HG03025 (cell line): ENCODE results near the gene FAM187B.
"Not testable (repeated sequence)": the region's sequence is repeated elsewhere in the genome, so short reads cannot be mapped to it uniquely, and the experiment has no call there.

Experiments
- ATAC-seq: cut with Tn5 transposase; IDR thresholded peaks from one replicate; pipeline ENCODE4 v1.9.1; 2021; ENCODE audit warnings: mild to moderate bottlenecking, moderate library complexity; ENCODE audit not compliant: unreplicated experiment, low FRiP score

FAM187B gene

GRCh38 chr19:35240327-35240726 lies 11.8 kb upstream of the FAM187B start:
- ATAC-seq, result no peak

GRCh38 chr19:35239597-35239996 lies 11.1 kb upstream of the FAM187B start:
- ATAC-seq, result not testable (repeated sequence)

- no peak for ATAC-seq
Observed at GRCh38 chr19:35236638-35237400, 8.3 kb upstream of the FAM187B start.

DNA sequence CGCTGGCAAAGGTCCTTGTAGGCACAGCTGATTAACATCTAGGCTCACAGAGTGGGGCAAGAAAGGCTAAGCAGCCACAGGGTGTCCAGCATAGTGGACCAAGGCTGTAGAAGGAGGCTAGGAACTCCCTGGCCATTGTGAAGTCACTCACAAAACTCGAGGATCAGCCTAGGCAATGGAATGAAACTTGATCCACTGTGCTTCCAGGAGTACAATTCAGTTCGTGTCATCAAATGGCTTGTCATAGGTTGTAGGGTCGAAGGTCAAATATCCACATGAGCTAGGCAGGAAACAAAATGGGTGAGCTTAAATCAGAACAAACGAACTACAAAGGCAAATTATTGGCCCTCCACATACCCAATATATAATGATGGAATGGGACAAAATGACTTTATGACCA lies 4.4 kb upstream of the FAM187B start:
- no peak for ATAC-seq

DNA sequence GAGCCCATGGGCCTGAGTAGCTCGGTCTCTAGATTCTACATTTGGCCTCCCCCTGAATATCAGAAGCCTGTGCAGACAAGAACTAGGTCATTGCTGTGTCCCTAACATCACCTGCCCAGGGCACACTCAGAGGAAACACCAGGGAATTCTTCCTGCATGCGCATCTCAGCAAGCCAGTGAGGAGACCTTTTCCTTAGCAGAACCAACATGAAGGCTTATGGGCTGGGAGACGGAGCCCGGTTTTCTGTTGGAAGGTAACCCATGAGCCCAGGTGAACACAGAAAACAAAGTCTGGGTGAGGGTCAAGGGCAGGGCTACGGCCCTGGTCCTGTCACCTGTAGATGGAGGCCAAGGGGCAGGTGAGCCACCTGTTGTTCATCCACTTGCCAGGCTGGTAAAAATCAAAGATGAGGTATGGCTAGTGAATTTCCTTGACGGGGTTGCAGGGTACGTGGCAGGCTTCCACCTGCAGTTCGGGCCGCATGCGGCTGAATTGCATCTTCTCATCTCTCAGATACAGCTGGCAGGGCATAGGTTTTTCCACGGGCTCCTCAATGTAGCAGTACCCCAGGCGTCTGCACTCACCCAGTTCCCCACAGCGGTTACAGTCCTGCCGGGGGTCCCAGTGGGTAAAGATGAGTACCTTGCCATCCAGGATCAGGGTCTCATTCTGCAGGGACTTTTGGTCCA lies 3.6 kb upstream of the FAM187B start:
- no peak for ATAC-seq

GRCh38 chr19:35229601-35230000 lies 1.1 kb upstream of the FAM187B start:
- no peak for ATAC-seq

DNA sequence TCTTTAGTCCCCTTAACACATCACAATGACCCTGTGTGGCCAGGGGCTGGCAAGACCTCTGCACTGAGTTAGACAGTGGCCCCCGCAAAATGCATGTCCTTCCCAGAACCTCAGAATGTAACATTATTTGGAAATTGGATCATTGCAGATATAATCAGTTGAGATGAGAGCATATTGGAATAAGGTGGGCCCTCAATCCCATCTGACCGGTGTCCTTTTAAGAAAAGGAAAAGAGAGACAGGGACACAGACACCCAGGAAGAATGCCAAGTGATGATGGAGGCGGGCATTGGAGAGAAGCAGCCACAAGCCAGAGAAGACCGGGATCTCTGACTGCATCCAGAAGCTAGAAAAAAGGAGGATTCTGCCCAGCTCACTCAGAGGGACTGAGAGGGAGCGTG lies 1.8 kb downstream of the FAM187B start:
- ATAC-seq, result no peak

DNA sequence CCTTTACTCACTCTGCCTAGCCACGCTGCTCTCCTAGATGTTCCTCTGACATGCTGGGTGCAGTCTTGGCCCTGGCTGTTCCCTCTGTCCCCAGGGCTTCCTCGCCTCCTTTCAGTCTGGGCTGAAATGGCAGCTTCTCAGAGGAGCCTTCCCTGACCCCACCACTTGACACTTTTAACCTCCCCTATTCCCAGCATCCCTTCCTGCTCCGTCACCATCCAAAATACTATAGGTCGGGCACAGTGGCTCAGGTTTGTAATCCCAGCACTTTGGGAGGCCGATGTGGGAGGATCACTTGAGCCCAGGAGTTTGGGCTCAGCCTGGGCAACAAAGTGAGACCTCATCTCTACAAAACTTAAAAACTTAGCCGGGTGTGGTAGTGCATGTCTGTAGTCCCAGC lies 2.6 kb downstream of the FAM187B start:
- no peak for ATAC-seq

DNA sequence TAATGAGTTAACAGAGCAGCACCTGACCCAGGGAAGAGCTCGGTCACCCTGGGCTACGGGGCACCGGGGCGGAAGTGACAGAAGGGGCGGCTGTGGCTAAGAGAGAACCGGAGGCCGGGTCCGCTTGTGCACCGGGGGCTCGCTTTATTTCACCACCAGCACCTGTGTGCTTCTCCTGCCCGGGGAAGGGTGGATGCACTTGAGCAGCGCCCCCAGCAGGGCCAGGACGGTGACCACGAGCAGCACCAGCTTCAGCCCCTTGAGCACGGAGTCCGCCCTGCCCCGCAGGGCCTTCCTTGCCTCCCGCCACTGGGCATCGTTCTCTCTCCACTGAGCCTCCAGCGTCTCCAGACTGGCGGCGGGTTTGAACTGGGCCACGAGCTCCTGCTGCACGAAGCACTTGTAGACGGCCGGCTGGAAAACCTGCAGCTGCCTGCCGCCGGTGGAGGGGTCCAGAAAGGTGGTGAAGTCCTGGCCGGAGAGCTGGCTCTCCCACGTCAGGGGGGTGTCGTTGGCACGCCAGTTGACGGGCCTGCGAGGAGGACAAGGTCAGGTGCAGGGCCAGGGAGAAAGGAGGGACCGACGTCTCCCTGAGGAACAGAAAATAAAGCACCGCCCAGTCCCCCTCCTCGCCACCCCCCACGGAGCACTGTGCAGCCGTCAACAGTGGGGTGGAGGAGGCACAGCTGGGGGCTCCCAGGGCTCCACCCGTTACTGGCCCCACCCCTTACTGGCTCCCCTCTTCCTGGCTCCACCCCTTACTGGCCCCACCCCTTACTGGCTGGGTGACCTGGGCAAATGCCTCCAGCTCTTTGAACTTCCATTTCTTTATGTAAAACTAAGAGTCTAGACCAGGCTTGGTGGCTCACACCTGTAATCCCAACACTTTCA lies 3.6 kb downstream of the FAM187B start:
- no peak for ATAC-seq

GRCh38 chr19:35223862-35224505 lies 4.6 kb downstream of the FAM187B start:
- ATAC-seq, result no peak

DNA sequence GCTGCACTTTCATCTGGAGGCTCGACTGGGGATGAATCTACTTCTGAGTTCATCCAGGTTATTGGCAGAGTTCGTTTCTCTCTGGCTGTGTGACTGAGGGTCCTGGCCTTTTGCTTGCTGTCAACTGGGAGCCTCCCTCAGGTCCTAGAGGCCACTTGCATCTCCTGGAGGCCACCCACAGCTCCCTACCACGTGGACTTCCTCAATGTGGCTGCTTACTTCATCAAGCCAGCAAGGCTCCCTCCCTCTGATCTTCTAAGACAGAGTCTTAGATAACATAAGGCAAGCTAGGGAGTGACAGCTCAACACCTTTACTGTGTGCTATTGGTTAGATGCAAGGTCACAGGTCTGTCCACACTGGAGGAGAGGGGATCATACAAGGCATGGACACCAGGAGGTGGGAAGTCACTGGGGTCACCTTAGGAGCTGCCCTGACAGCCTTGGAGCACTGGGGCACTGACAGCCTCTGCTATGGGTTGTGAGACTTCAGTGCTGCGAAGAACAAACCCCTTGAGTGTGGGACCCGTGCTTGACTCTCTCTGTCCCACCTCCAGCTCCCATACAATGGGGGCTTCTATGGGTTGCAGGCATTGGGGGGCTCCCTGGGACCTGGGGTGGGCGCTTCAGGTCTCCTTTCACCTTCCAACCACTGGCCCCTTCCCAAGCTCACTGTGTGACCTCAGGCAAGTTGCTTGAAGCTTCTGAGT lies 5.3 kb downstream of the FAM187B start:
- no peak for ATAC-seq

DNA sequence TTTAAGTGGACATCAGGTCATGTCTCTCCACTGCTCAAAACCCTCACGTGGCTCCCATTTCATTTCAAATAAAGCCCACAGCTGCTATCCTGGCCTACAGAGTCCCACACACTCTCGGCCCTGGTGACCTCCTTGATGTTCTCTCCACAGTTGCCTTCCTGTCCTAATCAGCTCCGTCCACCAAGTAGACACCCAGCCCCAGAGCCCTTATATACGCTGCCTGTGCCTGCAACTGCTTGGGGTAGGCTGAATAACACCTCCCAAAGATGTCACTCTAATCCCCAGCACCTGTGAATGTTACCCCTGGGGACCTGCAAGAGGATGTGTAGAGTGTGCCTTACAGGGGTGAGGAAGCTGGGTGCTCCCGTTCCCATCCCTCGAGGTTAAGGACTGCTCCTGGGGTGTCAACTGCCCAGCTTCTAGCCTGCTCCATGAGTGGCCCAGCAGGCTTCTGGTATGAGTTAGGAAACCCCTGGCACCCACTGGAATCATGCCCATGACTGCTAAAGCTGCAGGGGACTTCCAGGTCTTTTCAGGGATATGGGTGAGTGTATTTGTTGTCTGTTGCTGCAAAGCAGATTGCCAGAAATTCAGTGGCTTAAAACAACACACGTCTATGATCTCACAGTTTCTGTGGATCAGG lies 6.0 kb downstream of the FAM187B start:
- ATAC-seq, result no peak

GRCh38 chr19:35220973-35221590 lies 7.5 kb downstream of the FAM187B start:
- not testable (repeated sequence) for ATAC-seq

DNA sequence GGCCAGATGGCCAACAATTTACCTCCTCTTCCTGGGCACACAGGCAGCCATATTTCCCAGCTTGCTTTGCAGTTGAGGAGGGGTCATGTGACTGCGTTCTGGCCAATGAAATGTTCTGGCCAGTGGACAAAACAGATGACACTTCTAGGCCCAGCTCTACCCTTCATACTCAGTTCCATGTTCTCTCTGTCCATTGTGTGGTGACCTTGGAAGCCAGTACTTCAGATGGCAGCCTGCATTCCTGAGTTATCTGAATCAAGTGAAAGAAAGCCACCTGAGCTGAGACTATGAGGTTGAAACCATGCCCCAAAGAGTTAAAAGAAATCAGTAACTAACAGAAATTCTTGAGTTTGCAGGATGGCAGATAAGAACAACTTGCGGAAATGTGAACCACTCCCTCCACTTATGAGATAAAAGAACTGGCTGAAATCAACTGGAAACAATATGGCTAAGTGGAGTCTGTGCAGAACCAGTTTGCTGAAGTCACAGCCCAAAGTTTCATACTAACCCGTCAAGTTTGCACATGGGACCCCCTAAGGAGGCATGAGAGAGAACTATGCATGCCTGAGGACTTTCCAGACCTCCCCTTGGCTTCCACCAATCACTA lies 8.1 kb downstream of the FAM187B start:
- no peak for ATAC-seq

- ATAC-seq, result no peak
Observed at GRCh38 chr19:35219008-35219407, 9.5 kb downstream of the FAM187B start.

GRCh38 chr19:35217649-35217990 lies 10.9 kb downstream of the FAM187B start:
- ATAC-seq, result no peak

- no peak for ATAC-seq
Observed at GRCh38 chr19:35216833-35217648, 11.5 kb downstream of the FAM187B start.
